Measurements from ENCODE around the gene CD83.

GRCh38 chr6:14144678-14145113 is 27.1 kb downstream of the CD83 start:
- TF ChIP-seq, protein P1, sequence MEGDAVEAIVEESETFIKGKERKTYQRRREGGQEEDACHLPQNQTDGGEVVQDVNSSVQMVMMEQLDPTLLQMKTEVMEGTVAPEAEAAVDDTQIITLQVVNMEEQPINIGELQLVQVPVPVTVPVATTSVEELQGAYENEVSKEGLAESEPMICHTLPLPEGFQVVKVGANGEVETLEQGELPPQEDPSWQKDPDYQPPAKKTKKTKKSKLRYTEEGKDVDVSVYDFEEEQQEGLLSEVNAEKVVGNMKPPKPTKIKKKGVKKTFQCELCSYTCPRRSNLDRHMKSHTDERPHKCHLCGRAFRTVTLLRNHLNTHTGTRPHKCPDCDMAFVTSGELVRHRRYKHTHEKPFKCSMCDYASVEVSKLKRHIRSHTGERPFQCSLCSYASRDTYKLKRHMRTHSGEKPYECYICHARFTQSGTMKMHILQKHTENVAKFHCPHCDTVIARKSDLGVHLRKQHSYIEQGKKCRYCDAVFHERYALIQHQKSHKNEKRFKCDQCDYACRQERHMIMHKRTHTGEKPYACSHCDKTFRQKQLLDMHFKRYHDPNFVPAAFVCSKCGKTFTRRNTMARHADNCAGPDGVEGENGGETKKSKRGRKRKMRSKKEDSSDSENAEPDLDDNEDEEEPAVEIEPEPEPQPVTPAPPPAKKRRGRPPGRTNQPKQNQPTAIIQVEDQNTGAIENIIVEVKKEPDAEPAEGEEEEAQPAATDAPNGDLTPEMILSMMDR (IDR thresholded peaks at IDR 0.05) = peak; percentile 84 to 98 (median 90)
- TF ChIP-seq POLR2A (IDR thresholded peaks at IDR 0.05) = no peak
